ENCODE results near the gene ELMOD3.
"Not testable (repeated sequence)": the region's sequence is repeated elsewhere in the genome, so short reads cannot be mapped to it uniquely, and the experiment has no call there.

DNA sequence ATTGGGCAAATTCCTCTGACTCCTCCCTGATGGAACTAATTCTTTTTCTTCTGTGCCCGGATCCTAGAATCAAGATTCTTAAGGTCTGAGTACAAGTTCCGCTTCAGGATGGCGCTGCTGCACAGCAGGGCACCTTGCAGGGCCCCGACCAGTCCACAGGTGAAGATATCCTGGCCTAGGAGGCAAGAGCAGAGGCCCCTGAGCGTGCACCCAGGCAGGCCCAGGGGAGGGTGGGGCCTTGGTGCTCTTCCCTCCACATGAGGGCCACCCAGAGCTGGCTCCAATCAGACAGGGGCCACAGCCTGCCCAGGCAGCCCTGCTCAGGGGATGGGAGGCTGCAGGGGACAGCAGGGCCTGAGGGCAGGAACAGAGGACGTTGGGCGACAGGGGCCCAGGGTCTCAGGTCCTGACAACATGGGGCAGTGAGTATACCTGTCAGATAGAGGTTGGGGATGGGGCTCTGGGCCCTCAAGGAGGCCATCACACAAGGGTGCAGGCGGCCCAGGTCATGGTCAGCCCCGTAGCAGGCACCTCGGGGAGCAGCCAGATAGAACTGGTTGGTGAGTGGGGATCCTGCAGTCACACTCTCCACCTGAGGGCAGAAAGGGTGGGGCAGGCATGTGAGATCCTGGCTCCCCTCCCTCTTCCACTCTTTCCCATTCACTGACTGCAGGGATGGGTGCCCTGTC is 11.2 kb upstream of the ELMOD3 start:
- not testable (repeated sequence) for TF ChIP-seq EZH2 (IDR thresholded peaks at IDR 0.05; ENCODE audit: insufficient read depth, poor library complexity, severe bottlenecking); EZH2phosphoT487 (IDR thresholded peaks at IDR 0.05; ENCODE audit: insufficient read depth, low read depth)

Measured in GM23248 (cell line).